DMS 273 (cell line): Measurements from ENCODE around the gene TGM5.
"Not testable (repeated sequence)": the region's sequence is repeated elsewhere in the genome, so short reads cannot be mapped to it uniquely, and the experiment has no call there.

Experiments
- DNase-seq: peaks from one replicate; lab custom pipeline; 2025; ENCODE audit not compliant: unreplicated experiment; lab: John Stamatoyannopoulos, UW

TGM5 gene

DNA sequence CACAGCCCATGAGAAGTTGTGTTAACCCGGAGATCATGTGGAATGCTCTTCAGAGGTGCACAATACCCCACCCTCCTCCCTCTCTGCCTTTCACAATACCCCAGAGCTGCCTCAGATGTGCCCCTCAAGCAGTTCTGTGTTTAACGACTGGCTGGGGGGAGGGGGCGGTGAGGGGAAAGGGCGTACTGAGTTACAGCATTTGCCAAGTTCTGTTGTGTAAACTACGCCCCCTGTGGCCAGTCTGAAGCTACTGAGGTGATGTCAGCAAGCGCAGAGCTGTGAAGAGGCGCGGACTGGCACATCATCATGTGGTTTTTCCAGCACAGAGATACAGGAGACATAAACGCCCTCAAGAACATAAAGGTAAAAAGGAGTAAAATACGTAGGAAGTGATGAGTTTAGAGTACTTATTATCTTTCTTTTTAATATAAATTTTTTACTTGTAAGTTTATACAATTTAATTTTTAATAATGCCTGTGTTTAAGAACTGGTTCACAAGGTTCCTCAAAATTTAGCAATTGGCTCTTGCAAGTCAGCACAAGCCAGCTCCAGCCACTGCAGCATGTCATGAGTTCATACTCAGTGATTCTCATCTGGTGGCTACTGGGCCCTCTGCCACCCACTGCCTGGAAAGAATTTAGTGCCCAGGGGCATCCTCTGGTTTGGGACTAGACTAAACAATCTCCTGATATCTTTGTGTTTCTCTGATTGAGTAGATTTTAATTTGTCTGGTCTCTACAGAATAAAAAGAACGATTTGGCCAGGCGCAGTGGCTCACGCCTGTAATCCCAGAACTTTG, 47.6 kb downstream of the TGM5 start:
- DNase-seq = peak; percentile 6

- DNase-seq = no peak
These were observed 50.8 kb downstream of the TGM5 start for GRCh38 chr15:43215961-43216360.

DNA sequence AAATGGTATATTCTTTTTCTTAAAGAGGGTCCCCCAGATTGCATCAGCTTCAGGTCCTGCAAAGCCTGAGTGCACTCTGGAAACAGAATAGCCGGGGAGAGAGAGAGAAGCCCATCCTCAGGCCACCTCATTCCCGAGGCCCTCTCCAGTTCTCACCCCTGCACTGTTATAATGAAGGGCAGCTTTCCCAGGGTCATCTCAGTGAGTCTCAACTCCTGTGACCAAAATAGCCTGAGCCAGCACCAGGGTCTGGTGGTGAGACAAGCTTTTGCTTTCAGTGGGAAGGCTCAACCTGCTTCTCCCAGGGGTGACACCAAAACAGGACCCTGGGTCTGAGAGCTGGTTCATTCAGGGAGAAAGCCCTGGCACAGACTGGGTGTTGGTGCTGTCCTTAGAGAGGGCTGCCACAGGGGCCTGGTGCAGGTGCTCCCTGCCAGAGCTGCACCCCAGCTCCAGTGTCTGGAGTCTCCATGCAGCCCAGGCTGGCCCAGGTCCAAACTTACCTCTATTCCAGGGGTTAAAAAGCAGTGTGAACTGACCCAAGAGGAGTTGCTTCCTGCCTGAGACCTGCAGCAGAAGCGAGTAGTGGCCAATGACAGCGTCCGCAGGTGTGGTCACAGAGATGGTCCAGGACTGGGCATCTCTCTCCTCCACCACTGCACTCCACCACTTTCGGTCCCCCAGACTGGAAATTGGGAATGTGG, 52.0 kb downstream of the TGM5 start:
- no peak for DNase-seq

DNA sequence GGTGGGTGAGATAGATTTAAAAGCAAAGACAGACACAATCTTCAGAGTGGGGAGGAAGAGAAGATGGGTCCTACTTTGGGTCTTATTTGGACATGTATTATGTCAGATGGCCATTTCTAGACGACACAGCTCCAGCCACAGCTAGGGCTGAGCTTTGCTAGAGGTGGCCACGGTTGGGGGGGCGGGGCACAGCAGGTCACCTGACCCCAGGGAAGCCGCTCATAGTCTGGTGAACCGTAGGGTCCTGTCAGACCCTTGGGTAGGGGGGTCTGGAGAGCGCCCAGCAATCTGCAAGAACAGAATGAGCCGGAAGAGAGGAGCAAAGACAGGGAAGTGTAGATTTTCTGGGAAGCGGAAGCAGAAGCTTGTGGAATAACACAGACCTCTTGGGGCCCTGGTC, 52.6 kb downstream of the TGM5 start:
- no peak for DNase-seq

GRCh38 chr15:43213466-43213865, 53.3 kb downstream of the TGM5 start:
- DNase-seq = no peak

GRCh38 chr15:43212951-43213350, 53.8 kb downstream of the TGM5 start:
- DNase-seq = no peak

DNA sequence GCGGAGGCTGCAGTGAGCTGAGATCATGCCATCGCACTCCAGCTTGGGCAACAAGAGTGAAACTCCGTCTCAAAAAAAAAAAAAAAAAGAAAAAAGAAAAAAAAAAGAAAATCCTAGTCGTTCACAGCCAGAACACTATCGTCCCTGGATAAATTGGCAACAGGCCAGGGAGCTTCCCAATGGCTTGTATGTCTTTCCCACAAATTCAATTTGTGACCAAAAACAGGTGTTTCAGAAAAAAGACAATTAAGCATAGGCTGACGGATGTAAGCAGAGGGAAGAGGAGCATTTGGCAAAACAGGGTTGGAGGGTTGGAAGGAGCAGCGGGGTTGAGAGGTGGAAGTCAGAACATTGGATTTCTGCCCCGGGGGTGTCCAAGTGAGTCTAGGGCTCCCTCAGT, 54.4 kb downstream of the TGM5 start:
- DNase-seq = no peak

DNA sequence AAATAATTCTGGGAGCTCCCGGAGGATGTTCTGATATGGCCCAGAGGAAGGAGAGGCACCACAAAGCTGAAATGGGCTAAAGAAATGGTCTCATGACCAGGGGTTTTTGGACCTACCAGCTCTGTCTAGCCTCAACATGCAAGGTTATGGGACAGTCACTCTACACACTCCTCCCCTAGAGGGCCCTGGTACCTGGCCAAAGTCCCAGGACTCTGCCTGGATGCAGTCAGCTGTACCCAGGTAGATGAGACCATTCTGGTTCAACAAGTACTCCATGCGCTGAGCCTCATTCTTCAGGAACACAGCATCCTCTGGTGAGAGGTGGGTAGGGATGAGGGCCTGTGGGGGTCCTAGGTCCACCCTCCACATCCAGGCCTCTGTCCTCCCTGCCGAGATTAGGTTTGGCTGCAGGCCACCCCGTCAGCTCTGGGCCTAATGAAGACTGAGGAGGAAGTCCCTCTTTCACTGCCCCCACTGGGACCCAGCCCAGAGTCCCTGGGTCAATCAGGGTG, 55.4 kb downstream of the TGM5 start:
- DNase-seq = no peak

DNA sequence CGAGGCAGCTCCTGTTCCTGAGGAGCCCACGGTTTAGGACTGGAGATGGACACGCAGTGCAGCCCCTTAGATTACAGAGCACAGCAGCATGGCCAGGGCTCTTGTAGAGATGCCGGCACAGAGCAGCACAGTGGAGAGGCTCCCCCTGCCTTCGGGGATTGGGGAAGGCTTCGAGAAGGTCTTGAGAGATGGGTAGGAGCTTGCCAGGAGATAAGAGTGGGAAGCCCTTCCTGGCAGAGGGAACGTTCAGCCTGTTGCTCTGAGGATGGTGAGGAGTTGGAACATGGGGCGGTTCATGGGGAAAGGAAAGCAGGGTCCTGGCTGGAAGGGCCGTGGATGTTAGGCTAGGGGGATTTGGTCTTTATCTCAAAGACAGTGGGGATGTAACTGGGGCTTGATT, 55.9 kb downstream of the TGM5 start:
- no peak for DNase-seq

- no peak for DNase-seq
These were observed 56.5 kb downstream of the TGM5 start for GRCh38 chr15:43210172-43210745.

DNA sequence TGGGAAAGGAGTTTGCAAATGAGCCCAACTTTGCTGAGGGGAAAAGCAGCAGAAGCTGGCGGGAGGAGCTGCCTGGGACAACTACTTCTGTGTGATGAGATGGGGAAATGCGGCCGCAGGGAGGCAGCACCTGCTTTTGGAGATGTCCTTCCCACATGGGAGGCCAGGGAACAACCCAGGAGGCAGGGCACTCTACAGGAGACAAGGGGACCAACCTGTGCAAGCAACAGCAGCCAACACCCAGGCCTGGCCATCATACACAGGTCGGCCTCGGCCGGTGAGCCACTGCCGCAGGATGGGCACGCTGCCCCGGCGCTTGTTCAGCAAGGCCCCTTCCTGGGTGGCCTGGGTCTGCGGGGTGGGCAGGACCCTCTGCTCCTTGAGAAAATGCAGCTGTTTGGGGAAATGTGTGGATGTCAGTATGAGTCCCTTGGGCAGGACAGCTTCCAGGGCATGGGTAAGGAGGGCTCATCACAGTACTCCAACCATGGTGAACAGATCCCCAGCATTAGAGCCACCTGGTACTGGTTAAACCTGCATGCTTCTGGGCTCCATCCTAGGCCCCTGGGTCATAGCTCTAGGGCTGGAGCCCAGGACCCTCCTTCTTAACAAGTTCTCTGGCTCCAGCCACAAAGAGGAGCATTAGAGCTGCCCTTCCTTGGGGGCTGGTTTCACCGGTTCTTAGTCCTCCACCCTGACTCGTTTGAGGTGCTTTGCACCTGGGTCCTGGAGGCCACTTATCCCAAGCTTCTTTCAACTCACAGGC, 57.5 kb downstream of the TGM5 start:
- DNase-seq = no peak

DNA sequence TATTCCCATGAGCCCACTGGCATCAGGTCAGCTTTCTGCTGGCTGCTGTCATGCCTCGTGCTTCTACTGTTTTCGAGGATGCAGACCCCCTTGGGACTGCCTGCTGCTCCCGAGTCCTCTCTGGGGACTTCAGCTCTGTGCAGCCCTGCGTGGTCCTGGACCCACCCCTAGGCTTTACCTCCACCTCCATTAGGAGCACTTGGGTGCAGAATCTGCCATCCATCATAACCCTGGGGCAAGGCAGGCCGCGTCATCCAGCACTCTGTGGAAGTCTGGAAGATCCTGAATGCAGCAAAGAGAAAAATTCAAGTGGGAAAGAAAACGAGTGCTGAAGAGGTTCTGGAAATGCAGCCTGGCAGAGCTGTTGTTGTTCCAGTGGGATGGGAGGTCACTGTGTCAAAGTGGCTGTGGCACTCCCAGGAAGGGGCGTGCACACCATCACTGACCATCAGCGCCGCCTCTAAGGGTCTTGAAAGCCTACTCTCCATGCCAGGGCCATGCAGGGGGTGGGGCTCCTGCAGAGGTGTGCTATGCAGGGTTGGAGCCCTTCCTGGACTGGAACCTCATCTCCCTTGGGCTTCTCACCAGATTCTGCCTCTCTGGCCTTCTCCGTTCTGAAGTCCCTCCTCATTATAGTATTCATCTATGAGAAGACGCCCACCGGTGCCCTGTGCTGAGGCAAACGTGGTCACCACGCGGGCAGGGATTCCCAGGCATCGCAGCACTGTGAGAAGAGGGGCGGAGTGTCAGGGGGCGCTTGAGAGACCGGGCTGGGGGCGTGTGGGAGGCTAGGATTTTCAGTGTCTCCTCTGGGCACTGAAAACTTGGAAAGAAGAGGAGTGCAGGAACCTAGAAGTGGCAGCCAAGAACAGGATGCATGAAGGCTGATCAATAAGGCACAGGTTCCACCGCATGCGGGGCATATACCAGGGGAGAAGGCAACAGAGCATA, 58.4 kb downstream of the TGM5 start:
- no peak for DNase-seq

DNA sequence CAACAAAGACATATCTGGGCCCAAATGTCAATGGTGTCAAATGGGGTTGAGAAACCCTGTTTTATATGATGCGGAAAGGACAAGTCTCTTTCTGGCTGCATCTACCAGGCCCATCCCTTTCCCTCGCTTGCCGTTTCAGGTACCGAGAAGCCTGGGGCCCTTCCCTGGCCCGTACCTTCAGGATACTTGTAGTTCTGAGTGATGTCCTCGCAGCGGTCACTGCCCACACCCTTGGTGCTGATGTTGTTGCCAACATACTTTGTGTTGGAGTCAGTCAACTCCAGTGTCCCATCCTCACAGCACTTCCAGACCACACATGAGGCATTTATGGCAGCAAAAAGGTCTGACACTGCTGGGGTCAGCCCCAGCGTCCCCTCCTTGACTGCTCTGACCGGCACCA, 59.7 kb downstream of the TGM5 start:
- DNase-seq = no peak

DNA sequence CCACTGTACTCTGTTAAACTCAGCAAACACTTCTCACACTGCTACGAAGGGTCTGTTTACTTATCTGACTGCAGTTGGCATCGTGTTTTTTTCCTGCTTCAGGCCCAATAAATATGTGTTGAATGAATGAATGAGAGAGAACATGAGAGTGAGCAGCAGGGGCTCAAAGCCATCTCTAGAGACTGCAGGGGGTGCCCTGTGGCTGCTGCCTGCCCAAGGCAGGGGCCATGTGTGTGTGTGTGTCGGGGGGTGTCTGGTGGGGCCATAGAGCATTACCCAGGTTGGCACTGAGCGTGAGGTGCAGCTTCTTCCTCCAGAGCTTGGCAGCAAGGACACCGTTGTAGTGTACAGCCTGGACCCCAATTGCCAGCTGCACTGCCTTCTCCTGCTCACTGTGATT, 60.7 kb downstream of the TGM5 start:
- no peak for DNase-seq

GRCh38 chr15:43204016-43204901, 62.5 kb downstream of the TGM5 start:
- DNase-seq = peak; percentile 46

DNA sequence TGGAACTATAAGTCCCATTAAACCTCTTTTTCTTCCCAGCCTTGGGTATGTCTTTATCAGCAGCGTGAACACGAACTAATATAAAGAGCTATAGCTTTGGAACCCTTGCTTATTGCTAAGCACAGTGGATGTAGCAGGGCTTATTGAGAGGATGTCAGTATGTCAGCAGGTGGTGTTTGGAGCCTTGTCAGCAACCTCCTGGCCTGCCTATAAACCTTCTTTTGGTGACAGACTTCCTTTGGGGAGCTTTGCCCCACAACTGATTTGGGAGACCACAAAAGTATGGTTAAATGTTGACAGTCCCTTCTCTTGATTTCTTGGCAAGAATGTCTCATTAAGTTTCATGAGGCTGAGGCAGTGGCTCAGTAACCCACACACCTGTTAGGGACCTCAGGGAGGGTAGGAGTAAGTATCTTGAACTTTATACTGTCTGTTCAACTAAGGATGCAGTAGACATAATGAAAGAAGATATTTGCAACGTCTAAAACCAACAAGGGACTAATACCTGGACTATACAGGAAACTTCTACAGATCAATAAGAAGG, 66.7 kb downstream of the TGM5 start:
- DNase-seq = no peak

- DNase-seq = no peak
These were observed 67.7 kb downstream of the TGM5 start for GRCh38 chr15:43198992-43199391.

GRCh38 chr15:43198556-43198955, 68.2 kb downstream of the TGM5 start:
- DNase-seq = not testable (repeated sequence)

GRCh38 chr15:43197773-43198172, 69.0 kb downstream of the TGM5 start:
- DNase-seq = not testable (repeated sequence)
